Activated CD8-positive, alpha-beta memory T cell treated with anti-CD3 and anti-CD28 coated beads for 1 hour (primary cell): ENCODE measurements around the gene COQ5.
"Not testable (repeated sequence)": the region's sequence is repeated elsewhere in the genome, so short reads cannot be mapped to it uniquely, and the experiment has no call there.

Source experiments
- DNase-seq, 2 donors: peaks; one replicate each; pipeline ENCODE4 v3.0.0-alpha.2; 2020; ENCODE audit warnings: low read depth in 1 of 2; ENCODE audit errors: extremely low read depth in 1 of 2

COQ5 gene

GRCh38 chr12:120528861-120529525 is at the start of gene COQ5:
COQ5 (minus strand) TSS chr12:120529158; CDS start chr12:120529141, 17 bp downstream.
- DNase-seq = peak; percentile 61 to 75

- DNase-seq = no peak
These were observed 45.1 kb upstream of the COQ5 start for GRCh38 chr12:120574106-120574505.

GRCh38 chr12:120573560-120573959 is 44.6 kb upstream of the COQ5 start:
- DNase-seq = no peak

GRCh38 chr12:120571299-120571698 is 42.3 kb upstream of the COQ5 start:
- DNase-seq = no peak

GRCh38 chr12:120563495-120563894 is 34.5 kb upstream of the COQ5 start:
- DNase-seq = no peak

- DNase-seq = no peak
These were observed 33.9 kb upstream of the COQ5 start for GRCh38 chr12:120562906-120563305.

GRCh38 chr12:120557589-120557988 is 28.6 kb upstream of the COQ5 start:
- no peak for DNase-seq

- DNase-seq = no peak
These were observed 25.7 kb upstream of the COQ5 start for GRCh38 chr12:120554678-120555077.

GRCh38 chr12:120546050-120546386 is 17.1 kb upstream of the COQ5 start:
- DNase-seq = no peak

- DNase-seq = no peak
These were observed 15.7 kb upstream of the COQ5 start for GRCh38 chr12:120544691-120545090.

- DNase-seq = no peak
These were observed 13.2 kb upstream of the COQ5 start for GRCh38 chr12:120542166-120542565.

GRCh38 chr12:120540445-120540844 is 11.5 kb upstream of the COQ5 start:
- DNase-seq = no peak

- DNase-seq = no peak
These were observed 10.3 kb upstream of the COQ5 start for GRCh38 chr12:120539303-120539702.

- DNase-seq = no peak
These were observed 9.6 kb upstream of the COQ5 start for GRCh38 chr12:120538281-120539156.

GRCh38 chr12:120537856-120538220 is 8.9 kb upstream of the COQ5 start:
- no peak for DNase-seq

GRCh38 chr12:120536064-120536791 is 7.3 kb upstream of the COQ5 start:
- DNase-seq = no peak

GRCh38 chr12:120534703-120535655 is 6.0 kb upstream of the COQ5 start:
- DNase-seq = peak; percentile 9 to 16

- peak; percentile 44 to 51 for DNase-seq
These were observed 5.3 kb upstream of the COQ5 start, which contains the start of gene RNF10 for GRCh38 chr12:120534203-120534702. RNF10 (plus strand) TSS chr12:120534356; CDS start chr12:120534812, 456 bp downstream.

GRCh38 chr12:120532701-120533238 is 3.8 kb upstream of the COQ5 start:
- DNase-seq = no peak

GRCh38 chr12:120530418-120530761 is 1.4 kb upstream of the COQ5 start:
- not testable (repeated sequence) for DNase-seq
